AG10803 (cell line): ENCODE results near the gene FILIP1L.

Source experiments
- DNase-seq: peaks from one replicate; pipeline ENCODE4 v3.0.0; 2010; ENCODE audit warnings: low read depth
- H3K4me3 ChIP-seq: 2 replicates; pipeline ENCODE4 v1.5.1; 2011; ENCODE audit warnings: mild to moderate bottlenecking, low read length, control low read depth
- CTCF ChIP-seq: conservative IDR thresholded peaks from 2 replicates; pipeline ENCODE4 v1.5.1; 2011; ENCODE audit warnings: mild to moderate bottlenecking, low read length, control low read depth, inconsistent platforms

FILIP1L gene

GRCh38 chr3:99980606-99981005 is 133.7 kb downstream of the FILIP1L start:
- no peak overlapping the region for H3K4me3 ChIP-seq
- TF ChIP-seq CTCF, result no peak
- DNase-seq, result no peak

GRCh38 chr3:99978221-99978620 is 136.1 kb downstream of the FILIP1L start:
- DNase-seq, result no peak
- no peak overlapping the region for H3K4me3 ChIP-seq
- TF ChIP-seq CTCF, result no peak

GRCh38 chr3:99976584-99976983 is 137.7 kb downstream of the FILIP1L start:
- no peak for TF ChIP-seq CTCF
- no peak for DNase-seq
- no peak overlapping the region for H3K4me3 ChIP-seq

- no peak for DNase-seq
- no peak overlapping the region for H3K4me3 ChIP-seq
- TF ChIP-seq CTCF, result no peak
Measured at GRCh38 chr3:99974989-99975388, 139.3 kb downstream of the FILIP1L start.

GRCh38 chr3:99972380-99973104 is 141.8 kb downstream of the FILIP1L start:
- no peak for TF ChIP-seq CTCF
- no peak overlapping the region for H3K4me3 ChIP-seq
- DNase-seq, result no peak

GRCh38 chr3:99971761-99972160 is 142.5 kb downstream of the FILIP1L start:
- H3K4me3 ChIP-seq, result no peak overlapping the region
- TF ChIP-seq CTCF, result no peak
- no peak for DNase-seq

- TF ChIP-seq CTCF, result no peak
- H3K4me3 ChIP-seq, result no peak overlapping the region
- DNase-seq, result no peak
Measured at GRCh38 chr3:99970198-99970597, 144.1 kb downstream of the FILIP1L start.
